Epithelial cell of prostate (primary cell): ENCODE measurements around the gene ANKRD2.
"Not testable (repeated sequence)": the region's sequence is repeated elsewhere in the genome, so short reads cannot be mapped to it uniquely, and the experiment has no call there.

Source experiments
- DNase-seq: peaks from one replicate; pipeline ENCODE4 v3.0.0-alpha.2; 2011; ENCODE audit warnings: low read depth, low spot score
- H3K27ac ChIP-seq: fragments of 450-650 bp; 2 replicates; pipeline ENCODE4 v1.5.1; 2017; ENCODE audit warnings: mild to moderate bottlenecking

Gene ANKRD2

GRCh38 chr10:97572214-97572989 is at the start of gene ANKRD2:
Gene ANKRD2, plus strand, starts transcription at chr10:97572779. Its CDS starts 10 bp downstream, at chr10:97572789.
- H3K27ac ChIP-seq = peak within 1 kb of the TSS; percentile 97
- peak; percentile 43 for DNase-seq

- DNase-seq = no peak
- H3K27ac ChIP-seq = no peak overlapping the region
These were observed 49.6 kb upstream of the ANKRD2 start for GRCh38 chr10:97522937-97523336.

GRCh38 chr10:97525086-97525485 is 47.5 kb upstream of the ANKRD2 start:
- DNase-seq = no peak

GRCh38 chr10:97525683-97526110 is 46.9 kb upstream of the ANKRD2 start:
- H3K27ac ChIP-seq = no peak overlapping the region
- no peak for DNase-seq

More at GRCh38 chr10:97525086-97525485, 47.5 kb upstream of the ANKRD2 start:
- H3K27ac ChIP-seq = no peak overlapping the region

GRCh38 chr10:97528876-97529275 is 43.7 kb upstream of the ANKRD2 start:
- H3K27ac ChIP-seq, DNase-seq: not testable (repeated sequence)

- no peak overlapping the region for H3K27ac ChIP-seq
- DNase-seq = no peak
These were observed 42.7 kb upstream of the ANKRD2 start for GRCh38 chr10:97529685-97530465.

GRCh38 chr10:97531401-97531986 is 41.1 kb upstream of the ANKRD2 start:
- H3K27ac ChIP-seq = no peak overlapping the region
- no peak for DNase-seq

- no peak overlapping the region for H3K27ac ChIP-seq
- DNase-seq = no peak
These were observed 39.5 kb upstream of the ANKRD2 start for GRCh38 chr10:97532935-97533671.

- DNase-seq = no peak
- H3K27ac ChIP-seq = no peak overlapping the region
These were observed 38.7 kb upstream of the ANKRD2 start for GRCh38 chr10:97533888-97534287.

- H3K27ac ChIP-seq = no peak overlapping the region
- no peak for DNase-seq
These were observed 37.7 kb upstream of the ANKRD2 start for GRCh38 chr10:97534746-97535367.

- no peak overlapping the region for H3K27ac ChIP-seq
- no peak for DNase-seq
These were observed 35.3 kb upstream of the ANKRD2 start for GRCh38 chr10:97537186-97537869.

GRCh38 chr10:97538411-97538810 is 34.2 kb upstream of the ANKRD2 start:
- H3K27ac ChIP-seq = no peak overlapping the region
- DNase-seq = no peak

GRCh38 chr10:97538839-97539238 is 33.7 kb upstream of the ANKRD2 start:
- no peak for DNase-seq
- H3K27ac ChIP-seq = no peak overlapping the region

GRCh38 chr10:97539523-97540200 is 32.9 kb upstream of the ANKRD2 start:
- DNase-seq = no peak
- H3K27ac ChIP-seq = no peak overlapping the region

GRCh38 chr10:97540669-97541500 is 31.7 kb upstream of the ANKRD2 start:
- DNase-seq = no peak
- peak overlapping the region; percentile 93 for H3K27ac ChIP-seq

GRCh38 chr10:97542169-97543024 is 30.2 kb upstream of the ANKRD2 start:
- peak overlapping the region; percentile 93 for H3K27ac ChIP-seq
- DNase-seq = peak; percentile 76

- peak; percentile 88 for DNase-seq
- H3K27ac ChIP-seq = peak overlapping the region; percentile 93
These were observed 29.5 kb upstream of the ANKRD2 start for GRCh38 chr10:97543025-97543546.
